ENCODE measurements around the gene GDF7. TPM values are rescaled to one million over a fixed set of nuclear protein-coding genes. Genes with fewer than 3 reads are reported as not detected.
A peak's percentile ranks its signal among the peaks of the same experiment; 100 is the strongest.

GDF7 gene
- total RNA-seq, 1 donor from 2014 or later: 0.46 TPM

DNA sequence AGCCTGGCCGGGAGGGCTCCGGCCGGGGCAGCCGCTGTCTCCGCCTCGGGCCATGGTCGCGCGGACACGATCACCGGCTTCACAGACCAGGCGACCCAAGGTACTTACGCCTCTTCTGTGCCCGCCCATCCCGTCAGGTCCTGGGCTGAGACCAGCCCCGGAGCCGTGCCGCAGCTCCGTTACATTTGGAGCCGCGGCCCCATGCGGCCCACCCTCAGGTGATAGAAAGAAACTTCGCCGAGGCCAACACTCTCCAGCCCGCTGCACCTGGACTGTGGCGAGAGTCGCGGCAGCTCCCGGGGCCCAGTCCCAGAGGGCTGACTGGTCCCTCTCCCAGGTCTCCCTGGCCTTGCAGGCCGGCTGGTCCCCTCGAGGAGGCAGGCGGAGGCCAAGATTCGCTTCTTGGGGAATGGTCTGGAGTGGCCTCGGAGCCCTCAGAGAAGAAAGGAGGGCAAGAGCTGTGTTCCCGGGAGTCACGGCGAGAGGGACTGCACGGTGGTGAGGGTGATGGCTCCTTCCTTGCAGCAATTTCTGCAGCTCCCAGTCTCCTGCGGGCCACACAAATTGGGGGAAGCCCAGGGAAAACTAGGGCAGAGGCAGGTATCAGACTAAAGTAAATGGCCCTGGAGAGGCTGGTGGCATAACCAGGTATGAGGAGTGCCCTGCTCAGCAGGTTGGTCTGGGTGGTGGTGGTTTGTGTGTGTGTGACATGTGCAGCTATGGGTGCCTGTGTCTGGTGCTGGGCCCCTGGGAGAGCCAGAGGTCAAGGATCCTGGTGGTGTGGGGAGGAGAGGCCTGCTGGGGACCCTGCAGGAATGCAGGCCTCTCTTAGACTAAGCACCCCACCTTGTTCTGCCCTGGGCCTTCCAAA is 822 bp downstream of the GDF7 start:
- no peak for ATAC-seq
- intact Hi-C loops (cut with DNase I): no loop called here
- no peak for DNase-seq (ENCODE audit: missing footprints)

DNA sequence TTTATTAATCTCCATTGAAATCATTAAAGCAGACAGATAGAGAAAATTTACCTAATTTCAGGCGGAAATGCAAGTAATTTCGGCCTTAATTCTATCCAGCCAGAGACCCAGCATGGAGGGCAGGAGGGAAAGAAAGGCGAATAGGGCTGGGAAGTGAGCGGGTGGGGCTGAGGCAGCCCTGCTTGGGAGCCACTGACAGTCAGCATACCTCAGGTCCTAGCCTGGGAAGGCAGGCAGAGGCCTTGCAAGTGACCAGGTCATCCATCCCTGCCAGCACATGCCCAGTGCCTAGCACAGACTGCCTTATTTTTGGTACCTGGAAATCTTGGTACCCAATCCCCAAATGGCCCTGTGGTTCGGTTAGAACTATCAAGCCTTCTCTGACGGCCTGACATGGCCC is 1.5 kb downstream of the GDF7 start:
- DNase-seq (ENCODE audit: missing footprints): no peak

DNA sequence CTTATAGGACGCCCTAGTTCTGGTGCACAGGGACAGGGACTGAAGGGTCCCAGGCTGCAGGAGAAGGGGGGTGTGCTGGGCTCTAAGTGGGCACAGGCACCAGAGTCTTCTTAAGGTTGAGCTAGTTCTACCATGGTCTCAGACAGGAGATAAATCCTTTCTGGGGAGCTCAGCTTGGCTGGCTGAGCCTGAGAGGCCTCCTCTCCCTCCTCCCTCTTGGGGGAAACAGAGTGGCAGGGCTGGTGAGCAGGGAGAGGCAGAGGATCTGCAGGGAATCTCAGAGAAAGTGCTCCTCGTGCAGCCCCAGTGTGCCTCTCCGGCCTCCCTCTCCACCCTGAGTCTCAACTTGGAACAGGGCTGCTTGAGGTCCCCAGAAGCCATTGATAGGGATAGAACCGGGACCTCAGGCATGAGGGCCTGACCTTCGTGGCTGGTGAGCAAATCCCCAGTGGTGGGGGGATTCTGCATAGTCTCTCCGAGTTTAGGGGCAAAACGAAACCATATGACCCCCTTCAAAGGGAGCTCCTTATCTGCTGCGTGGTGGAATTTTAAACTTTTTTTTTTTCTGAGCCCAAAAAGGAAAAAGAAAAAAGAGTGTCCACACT is 2.0 kb downstream of the GDF7 start:
- ATAC-seq: no peak
- DNase-seq (ENCODE audit: missing footprints): no peak
- intact Hi-C loops (cut with DNase I): no loop called here

More for the DNA sequence above, 1.5 kb downstream of the GDF7 start:
- intact Hi-C loops (cut with DNase I): no loop called here
- no peak for ATAC-seq

DNA sequence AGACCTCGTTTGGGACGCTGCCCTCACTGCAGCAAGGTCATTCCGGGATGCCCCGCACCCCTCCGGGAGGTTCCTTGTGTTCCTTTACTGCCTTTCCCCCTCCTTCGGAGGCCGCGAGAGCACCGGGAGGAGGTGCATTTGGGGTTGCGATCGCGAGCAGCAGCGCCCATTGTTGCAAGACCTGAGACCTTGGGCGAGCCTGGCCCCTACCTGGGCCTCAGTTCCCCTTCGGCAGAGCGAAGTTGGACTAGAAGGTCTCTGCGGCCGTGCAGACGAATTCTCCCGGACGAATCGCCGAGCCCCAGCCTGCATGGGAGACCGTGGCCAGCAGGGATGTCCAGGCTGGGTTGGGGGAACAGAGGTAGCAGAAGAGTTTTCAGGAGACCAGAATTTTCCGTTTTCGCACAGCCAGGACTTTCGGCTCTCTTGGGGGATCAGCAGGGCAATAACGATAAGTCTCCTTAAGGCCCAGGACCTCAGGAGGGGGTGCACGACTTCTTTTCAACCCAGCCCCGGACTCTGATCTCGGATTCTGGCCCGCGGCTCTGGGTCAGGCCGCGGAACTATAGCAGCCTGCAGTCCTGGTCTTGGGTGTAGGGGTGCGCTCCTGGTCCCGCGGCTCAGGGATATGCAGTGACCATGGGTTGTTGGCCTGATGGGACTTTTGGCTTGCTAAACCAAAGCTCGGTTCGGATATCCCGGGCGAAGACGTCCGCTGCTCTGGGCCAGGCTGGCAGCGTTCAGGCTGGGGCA is 2.8 kb downstream of the GDF7 start:
- no peak for ATAC-seq
- no peak for DNase-seq (ENCODE audit: missing footprints)
- intact Hi-C loops (cut with DNase I): no loop called here

DNA sequence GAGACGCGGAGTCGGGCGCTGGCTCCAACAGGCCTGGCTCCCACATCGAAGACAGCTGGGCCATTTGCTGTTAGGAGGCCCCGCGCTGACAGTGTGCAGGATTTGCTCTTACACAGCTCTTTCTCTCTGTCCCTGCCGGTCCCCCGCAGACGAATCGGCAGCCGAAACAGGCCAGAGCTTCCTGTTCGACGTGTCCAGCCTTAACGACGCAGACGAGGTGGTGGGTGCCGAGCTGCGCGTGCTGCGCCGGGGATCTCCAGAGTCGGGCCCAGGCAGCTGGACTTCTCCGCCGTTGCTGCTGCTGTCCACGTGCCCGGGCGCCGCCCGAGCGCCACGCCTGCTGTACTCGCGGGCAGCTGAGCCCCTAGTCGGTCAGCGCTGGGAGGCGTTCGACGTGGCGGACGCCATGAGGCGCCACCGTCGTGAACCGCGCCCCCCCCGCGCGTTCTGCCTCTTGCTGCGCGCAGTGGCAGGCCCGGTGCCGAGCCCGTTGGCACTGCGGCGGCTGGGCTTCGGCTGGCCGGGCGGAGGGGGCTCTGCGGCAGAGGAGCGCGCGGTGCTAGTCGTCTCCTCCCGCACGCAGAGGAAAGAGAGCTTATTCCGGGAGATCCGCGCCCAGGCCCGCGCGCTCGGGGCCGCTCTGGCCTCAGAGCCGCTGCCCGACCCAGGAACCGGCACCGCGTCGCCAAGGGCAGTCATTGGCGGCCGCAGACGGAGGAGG is 3.5 kb downstream of the GDF7 start:
- ATAC-seq: no peak
- no peak for DNase-seq (ENCODE audit: missing footprints)
- intact Hi-C loops (cut with DNase I): no loop called here

DNA sequence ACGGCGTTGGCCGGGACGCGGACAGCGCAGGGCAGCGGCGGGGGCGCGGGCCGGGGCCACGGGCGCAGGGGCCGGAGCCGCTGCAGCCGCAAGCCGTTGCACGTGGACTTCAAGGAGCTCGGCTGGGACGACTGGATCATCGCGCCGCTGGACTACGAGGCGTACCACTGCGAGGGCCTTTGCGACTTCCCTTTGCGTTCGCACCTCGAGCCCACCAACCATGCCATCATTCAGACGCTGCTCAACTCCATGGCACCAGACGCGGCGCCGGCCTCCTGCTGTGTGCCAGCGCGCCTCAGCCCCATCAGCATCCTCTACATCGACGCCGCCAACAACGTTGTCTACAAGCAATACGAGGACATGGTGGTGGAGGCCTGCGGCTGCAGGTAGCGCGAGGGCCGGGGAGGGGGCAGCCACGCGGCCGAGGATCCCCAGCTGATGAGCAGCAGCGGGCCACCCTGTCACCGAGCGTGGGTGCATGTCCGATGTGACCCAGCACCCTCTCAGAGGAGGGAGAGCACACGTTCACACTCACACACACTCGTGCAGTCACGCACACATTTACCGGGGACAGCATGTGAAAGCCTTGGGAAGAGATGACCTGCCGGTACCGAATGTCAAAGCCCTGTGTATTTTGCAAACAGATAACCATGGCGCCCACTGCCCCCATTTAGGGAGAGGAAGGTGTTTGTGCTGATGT is 4.2 kb downstream of the GDF7 start:
- intact Hi-C loops (cut with DNase I): no loop called here
- ATAC-seq: no peak
- DNase-seq (ENCODE audit: missing footprints): no peak

DNA sequence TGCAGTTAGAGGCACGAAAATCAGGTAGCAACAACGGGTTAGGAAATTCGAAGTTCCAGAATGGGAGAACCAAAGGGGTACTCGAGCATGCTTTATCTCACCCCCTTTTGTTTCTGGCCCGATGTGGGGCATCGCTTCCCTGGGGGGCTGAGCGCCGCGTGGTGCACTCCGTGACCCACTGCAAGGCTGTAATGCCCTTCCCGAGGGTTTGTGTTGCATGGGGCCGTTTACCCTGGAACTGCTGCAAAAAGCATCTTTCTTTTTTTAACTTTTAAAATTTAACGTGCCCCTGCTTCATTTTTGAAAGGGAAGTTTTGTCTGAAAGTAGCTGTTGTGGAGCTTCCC is 4.8 kb downstream of the GDF7 start:
- DNase-seq (ENCODE audit: missing footprints): no peak
- intact Hi-C loops (cut with DNase I): no loop called here
- ATAC-seq: no peak

DNA sequence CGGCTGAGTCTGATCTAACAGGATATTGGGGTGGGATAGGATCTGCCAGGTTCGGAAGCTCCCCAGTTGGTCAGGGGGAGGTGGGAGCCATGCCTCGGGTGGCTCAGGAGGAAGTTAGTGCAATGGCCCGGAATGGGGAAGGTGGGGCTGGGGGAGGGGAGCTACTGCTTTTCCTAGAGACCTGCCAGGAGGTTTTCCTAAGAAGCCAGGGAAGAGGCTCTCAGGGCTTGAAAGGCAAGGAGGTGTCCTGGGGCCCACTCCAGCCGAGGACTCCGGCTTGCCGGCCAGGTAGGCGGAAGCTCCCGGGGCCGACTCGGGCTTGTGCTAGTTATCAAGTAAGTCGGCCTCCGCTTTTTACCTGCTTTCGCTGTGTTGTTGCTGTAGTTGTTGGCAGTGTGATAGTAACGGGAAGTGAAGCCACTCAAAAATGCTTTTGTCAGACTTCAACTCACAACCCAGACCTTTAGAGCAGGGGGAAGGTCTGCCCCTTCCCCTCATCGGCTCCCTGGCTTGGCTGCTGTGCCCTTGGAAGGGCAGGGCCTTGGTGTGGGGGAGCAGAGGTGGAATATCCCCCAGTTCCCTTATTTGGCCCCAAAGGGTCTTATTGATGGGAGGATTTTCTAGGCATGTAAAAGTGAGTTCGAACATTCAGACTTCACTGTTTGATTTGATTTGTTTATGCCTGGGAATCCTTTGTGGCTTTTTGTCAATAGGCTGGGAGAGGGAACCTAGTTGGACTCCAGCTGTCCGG is 5.4 kb downstream of the GDF7 start:
- ATAC-seq (no peak), DNase-seq (ENCODE audit: missing footprints) (no peak)
- intact Hi-C loops (cut with DNase I): no loop called here

DNA sequence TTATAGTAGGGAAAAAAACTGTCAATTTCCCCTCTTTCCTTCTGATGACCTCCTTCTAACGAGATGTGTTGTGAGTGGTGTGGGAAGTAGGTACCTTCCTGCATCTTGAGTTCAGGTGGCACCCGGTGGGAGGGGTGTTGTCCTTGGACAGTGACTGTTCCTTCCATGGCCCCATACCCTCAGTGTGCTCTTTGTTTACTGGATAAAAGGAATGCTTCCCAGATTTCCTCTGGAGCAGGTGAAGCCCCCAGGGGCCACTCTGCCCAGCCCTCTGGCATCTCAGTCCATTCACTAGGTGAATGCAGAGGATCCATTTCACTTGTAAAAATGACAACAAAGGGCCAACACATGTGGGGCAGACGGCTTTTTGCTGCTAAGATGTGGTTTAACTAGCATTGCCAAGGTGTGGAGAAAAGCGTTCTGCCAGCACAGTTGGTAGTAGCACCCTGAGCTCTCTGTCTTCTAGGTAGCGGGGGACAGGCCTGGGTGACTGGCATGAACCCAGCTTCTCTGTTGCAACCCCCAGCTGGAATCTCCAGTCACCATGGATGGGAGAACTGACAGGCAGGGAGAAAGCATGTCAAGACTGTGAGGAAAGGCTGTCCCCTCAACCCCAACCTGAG is 6.9 kb downstream of the GDF7 start:
- no peak for DNase-seq (ENCODE audit: missing footprints)
- intact Hi-C loops (cut with DNase I): no loop called here
- no peak for ATAC-seq

DNA sequence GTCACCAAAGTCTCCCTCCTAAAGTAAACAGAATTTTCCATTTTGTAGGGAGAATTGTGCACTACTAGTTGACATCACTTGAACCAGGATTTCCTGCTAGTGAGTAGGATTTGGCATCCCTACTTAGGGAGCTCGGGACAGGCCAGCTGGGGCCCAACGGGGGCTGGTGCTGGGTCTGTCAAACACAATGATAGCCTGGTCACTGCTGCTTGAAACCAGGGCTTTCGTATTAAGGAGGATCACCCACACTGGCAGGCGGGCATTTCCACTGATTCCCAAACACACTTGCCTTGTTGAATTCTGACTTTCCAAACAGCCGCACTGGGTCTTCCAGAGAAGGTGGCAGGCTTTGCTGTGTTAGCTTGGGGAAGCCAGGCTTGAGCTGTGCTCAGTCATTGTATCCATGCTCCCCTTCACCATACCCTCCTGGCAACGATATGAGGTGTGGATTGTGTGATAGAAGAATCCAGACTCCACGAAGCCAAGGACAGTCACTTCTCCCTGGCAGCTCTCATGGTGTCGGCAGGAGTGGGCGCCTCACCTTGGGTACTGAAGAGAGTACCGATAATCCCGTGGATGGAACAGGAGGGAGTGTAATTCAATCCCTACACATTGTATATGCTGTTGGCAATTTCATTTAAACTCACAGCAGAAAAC is 7.5 kb downstream of the GDF7 start:
- intact Hi-C loops (cut with DNase I): no loop called here
- no peak for DNase-seq (ENCODE audit: missing footprints)

DNA sequence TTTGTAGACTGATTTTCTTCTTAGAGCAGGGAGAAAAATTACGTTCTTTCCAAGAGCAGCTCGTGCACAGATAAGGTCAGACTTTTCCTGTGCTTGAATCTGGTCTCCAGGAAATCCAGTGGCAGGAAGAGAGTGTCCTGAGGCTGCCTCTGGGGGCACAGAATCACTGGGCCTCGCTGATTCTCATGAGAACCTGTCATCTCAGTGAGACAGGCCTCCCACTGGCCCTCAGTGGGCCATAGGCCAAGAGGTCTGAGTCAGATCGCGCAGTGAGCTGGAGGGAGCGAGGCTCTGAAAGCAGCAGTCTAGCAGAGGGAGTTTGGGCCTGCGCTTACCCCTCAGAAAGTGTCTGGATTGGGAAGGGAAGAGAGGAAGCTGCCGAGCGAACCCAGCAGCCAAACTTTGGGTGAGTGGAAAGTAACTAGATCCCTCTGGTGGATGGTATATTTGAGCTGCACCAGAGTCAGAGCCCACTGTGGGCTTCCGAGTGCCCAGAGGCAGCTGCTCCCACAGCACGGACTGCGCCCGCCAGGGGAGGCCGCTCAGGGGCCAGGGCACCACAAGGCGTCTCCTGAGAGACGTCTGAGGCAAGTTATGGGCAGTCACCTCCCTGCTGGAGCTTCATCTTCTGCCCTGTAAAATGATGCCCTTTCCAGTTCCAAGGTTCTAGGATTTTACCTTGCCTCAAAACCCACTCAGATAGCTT is 8.2 kb downstream of the GDF7 start:
- intact Hi-C loops (cut with DNase I): no loop called here
- ATAC-seq (peak; percentile 69), DNase-seq (ENCODE audit: missing footprints) (no peak)

More for the DNA sequence above, 7.5 kb downstream of the GDF7 start:
- ATAC-seq: no peak

DNA sequence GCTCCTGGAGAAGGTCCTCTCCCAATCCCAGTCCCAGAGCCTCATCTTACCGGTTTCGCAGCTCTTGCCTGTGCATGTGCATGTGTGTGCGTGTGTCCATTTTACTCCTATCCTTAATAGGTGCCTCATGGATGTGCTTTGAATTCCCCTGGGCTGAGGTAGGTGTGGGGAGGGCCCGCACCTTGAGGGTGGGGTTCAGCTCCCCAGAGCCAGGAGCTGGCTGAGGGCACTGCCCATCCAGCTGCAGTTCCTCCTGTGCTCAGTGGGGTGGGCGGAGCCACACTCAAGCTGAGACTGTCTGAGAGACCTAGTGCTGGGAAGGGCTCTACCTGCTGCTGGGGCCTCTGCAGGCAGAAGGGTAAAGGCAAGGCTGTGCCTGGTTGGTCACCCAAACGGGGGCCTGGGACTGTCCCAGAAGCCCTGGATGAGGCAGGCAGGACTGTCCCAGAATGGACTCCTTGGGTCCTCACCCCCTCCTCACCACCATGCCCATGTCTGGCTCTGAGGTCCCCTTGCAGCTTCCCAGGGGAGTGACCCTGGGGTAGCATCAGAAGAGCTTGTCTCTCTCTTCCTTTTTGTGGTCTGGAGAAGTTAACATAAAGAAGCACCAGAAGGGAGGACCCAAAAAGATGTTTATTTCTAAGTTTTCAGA is 8.9 kb downstream of the GDF7 start:
- ATAC-seq (no peak), DNase-seq (ENCODE audit: missing footprints) (no peak)
- intact Hi-C loops (cut with DNase I): no loop called here

DNA sequence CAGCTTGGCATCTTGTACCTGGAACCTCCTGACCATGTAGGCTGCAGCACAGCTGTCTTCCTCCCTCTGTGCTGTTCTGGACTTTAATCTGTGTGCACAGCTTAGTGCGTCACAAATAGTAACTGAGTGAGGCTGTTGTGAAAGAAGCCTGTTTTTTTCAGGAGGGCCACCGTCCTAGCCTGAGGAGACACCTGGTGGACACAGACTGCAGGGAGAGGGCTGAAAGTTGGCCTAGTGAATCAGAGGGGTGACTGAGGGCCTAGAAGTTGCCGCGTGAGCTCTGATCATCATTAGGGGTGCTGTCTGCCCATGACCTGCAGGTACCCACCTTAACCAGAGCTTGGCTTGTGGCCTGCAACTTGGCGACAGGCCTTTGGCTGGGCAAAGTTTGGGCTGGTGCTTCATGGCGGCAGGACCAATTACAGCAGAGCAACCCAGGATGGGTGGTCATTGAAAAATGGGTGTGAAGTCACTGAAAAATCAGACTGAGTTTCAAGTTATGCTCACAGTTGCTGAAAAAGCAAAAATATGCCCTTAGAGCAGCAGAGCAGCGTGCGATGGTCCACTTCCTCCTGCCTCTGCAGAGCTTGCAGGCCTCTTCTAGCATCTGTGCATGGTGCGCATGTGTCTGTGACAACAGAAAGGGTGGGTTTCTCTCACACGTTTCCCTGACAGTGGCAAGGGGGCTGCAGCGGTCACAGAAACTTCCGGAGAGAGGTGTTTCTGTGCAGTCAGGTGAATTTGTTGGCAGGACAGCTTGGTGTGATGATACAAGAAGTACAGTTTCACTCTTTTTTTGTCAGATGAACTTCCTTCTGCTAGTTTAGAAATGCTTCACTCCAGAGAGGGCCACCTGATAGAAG is 9.6 kb downstream of the GDF7 start:
- intact Hi-C loops (cut with DNase I): no loop called here
- DNase-seq (ENCODE audit: missing footprints) (no peak), ATAC-seq (peak; percentile 17)

DNA sequence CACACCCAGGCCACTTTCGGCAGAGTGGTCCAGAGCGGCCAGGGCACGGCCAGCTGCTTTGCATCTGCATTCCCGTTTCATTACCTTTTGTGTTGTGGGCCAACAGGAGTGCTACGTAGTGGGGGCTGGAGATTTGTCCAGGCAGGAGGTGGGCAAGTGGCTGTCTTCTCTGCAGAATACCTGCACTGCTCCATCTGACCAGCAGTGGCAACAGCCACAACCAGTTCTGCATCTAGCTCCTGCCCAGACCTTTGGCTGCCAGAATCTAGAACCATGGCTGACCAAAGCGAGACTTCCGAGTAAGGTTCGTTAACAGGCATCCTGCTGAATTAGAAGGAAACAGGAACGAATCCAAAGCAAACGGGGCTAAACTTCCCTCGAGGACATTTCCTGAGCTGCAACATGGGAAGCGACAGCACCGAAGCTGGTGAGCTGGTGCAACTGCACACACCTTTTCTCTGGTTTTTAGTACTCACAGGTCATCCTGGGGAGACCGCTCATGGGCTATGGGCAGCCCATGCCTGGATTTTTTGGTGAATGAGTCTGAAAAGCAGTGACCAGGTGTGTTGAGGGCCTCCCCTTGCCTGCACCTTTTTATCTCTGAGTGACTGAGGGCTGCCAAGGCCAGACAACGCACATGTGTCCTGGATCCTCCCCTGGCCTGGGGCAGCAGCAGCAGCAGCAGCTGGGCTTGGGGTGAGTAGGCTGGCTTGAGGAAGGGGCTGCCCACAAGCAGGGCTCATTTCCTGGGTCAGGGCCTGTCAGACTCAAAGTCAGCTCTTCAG is 10.5 kb downstream of the GDF7 start:
- intact Hi-C loops (cut with DNase I): no loop called here
- no peak for DNase-seq (ENCODE audit: missing footprints)
- no peak for ATAC-seq

DNA sequence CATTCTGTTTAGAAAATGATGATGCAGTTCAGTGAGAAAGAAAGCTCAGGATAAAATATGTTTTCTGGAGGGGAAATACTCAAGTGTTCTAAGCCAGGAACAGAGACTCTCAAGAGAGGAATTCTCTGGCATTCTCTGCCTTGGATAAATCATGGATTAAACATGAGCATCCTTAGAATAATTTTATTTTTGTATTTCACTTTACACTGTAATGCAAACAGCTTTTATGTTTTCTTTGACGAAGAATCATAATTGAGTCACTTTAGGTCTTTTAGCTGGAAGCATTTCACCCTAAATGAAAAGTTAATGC is 11.1 kb downstream of the GDF7 start:
- intact Hi-C loops (cut with DNase I): no loop called here
- DNase-seq (ENCODE audit: missing footprints) (no peak), ATAC-seq (no peak)

Data from Right ventricle myocardium inferior (tissue), 1 donor.